Large intestine (tissue), 3 donors: ENCODE data around the gene SRA1. TPM values are rescaled to one million over a fixed set of nuclear protein-coding genes. Genes with fewer than 3 reads are reported as not detected.

Source experiments
- DNase-seq, 2 donors: peaks; one replicate each; pipeline versions ENCODE4 v3.0.0 to v3.0.0-alpha.2; 2013
- H3K27ac ChIP-seq: one replicate; pipeline ENCODE4 v1.5.1; 2013; ENCODE audit warnings: low read length
- H3K27me3 ChIP-seq: 2 replicates; pipeline ENCODE4 v1.6.1; 2013; ENCODE audit warnings: low read length; ENCODE audit not compliant: control insufficient read depth, insufficient read depth
- H3K36me3 ChIP-seq: 2 replicates; pipeline ENCODE4 v1.6.1; 2013; ENCODE audit warnings: low read length; ENCODE audit not compliant: control insufficient read depth, insufficient read depth
- H3K4me1 ChIP-seq: one replicate; pipeline ENCODE4 v1.6.1; 2013; ENCODE audit warnings: low read length; ENCODE audit not compliant: control insufficient read depth, insufficient read depth
- H3K4me3 ChIP-seq: one replicate; pipeline ENCODE4 v1.5.1; 2013; ENCODE audit warnings: low read length
- H3K9me3 ChIP-seq: one replicate; pipeline ENCODE4 v1.6.1; 2013; ENCODE audit warnings: mild to moderate bottlenecking, low read depth, low read length, moderate library complexity; ENCODE audit not compliant: control insufficient read depth
- WGBS: methylation state at CpG from one replicate; pipeline ENCODE4 v1.1.5; 2013; ENCODE audit warnings: low lambda C conversion rate; ENCODE audit not compliant: insufficient coverage; 5-methylcytosine and 5-hydroxymethylcytosine counted together
- polyA plus RNA-seq: library from polyadenylated mRNA; unstranded; fragments of 120-200 nt; gene quantifications from one replicate; pipeline ENCODE4 v1.2.1, GENCODE V29; 2013

SRA1 gene
- polyA plus RNA-seq, 1 donor, result 21.7 TPM

DNA sequence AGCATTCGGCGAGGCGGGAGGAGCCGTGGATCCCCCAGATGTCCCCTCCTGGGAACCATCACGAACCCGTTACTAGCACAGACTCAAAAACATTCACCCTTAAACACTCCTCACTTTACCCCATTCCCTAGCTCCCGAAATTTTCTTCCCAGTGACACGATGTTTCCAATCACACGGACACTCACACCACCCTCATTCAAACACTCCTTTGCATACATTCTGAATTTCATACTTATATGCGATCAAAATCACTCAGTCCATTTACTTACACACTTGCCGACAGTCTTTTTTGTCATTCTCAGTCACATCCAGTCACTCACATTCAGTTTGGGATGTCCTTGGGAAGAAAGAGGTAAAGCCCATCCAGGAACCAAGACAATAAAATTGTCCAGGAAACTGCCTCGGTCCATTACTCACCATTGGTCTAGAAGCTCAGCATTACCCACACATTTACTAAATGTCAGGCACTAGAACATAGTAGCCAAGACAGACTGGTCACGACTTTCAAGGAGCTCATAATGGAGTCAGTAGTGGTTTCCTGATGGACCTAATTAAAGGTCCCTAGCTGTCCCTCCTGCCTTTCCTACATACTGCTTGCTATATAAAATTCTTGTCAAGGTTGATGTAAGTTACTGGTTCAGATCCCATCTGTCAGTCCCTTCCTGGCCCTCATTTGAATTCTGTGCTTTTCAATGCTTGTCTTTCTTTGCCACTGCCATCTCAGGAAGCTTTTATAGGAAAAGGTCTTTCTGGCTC lies 7.9 kb upstream of the SRA1 start:
- Histone ChIP-seq H3K27me3 (no peaks in the 10 kb centered on the region), H3K27ac (peak overlapping the region; percentile 85), H3K4me3 (peak overlapping the region; percentile 70), H3K9me3 (peaks cover 5% of the 10 kb centered on the region), H3K36me3 (peaks cover 44% of the 10 kb centered on the region), H3K4me1 (peaks cover 10% of the 10 kb centered on the region)
- WGBS, result 10% methylated on average over 5 of the region's 13 CpGs
- no peak for DNase-seq

DNA sequence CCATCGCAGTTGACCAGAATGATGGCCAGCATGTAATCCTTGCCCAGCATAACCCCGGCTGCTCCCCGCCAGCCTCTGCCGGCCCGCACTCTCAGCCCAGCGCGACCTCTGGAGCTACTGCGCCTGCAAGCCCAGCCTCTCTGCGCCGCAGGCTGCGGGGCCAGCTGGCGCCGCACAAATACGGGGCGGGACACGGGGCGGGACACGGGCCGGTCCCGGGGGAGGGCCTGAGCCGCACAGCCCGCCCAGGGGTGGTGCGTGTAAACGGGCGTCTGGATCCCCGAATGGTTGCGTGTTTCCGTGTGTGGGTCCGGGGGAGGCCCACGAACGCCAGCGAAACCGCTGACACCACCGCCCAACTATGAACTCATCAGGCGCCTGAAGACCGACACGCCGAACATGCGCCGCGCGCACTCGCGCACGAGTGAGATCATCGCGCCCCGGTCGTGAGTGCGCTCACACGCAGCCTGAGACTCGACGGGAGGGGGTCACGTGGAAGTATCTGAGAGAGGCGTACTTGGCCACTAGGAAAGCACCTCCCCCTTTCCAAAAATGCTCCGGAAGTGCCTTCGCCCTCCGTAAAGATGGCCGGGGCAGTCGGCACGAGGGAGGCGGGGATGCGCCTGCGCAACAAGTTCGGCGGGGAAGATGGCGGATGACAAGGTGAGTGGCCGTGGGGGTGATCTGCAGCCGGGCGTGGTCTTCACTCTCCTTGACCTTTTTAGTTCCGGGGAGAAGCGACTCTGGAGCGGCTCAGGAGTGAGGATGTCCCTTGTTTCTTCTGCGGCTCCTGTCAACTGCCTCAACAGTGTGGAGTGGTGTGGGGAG lies 7.1 kb upstream of the SRA1 start, which contains the start of the genes APBB3 and SLC35A4:
Gene APBB3 (minus strand): TSS at position 403 of the 828 bp plus-strand sequence. CDS start 353 bp downstream, at position 50.
Gene SLC35A4 (plus strand): TSS at position 633 of the 828 bp plus-strand sequence. CDS start 2,342 bp downstream, outside the sequence.
- WGBS, result no CpG with 5 or more reads among the region's 74 CpGs
- Histone ChIP-seq H3K36me3 (peaks cover 42% of the 10 kb centered on the region), H3K9me3 (peaks cover 5% of the 10 kb centered on the region), H3K27ac (peak within 1 kb of the TSS; percentile 85), H3K4me3 (peak within 1 kb of the TSS; percentile 70), H3K27me3 (no peaks in the 10 kb centered on the region), H3K4me1 (peaks cover 10% of the 10 kb centered on the region)
- DNase-seq, result peak; percentile 98 to 99

- peaks cover 10% of the 10 kb centered on the region for H3K4me1 ChIP-seq
- peak overlapping the region; percentile 70 for H3K4me3 ChIP-seq
- no peaks in the 10 kb centered on the region for H3K27me3 ChIP-seq
- WGBS, result no CpG with 5 or more reads among the region's 8 CpGs
- peak in 1 of 2 donors; percentile 32 for DNase-seq
- H3K9me3 ChIP-seq, result peaks cover 5% of the 10 kb centered on the region
- H3K27ac ChIP-seq, result peak overlapping the region; percentile 85
- peaks cover 38% of the 10 kb centered on the region for H3K36me3 ChIP-seq
Measured at GRCh38 chr5:140563596-140563995, 6.3 kb upstream of the SRA1 start.

- no peak for DNase-seq
- H3K36me3 ChIP-seq, result peaks cover 21% of the 10 kb centered on the region
- peaks cover 5% of the 10 kb centered on the region for H3K9me3 ChIP-seq
- H3K4me1 ChIP-seq, result peaks cover 15% of the 10 kb centered on the region
- no CpG with 5 or more reads among the region's 10 CpGs for WGBS
- no peak overlapping the region for H3K4me3 ChIP-seq
- H3K27me3 ChIP-seq, result no peaks in the 10 kb centered on the region
- H3K27ac ChIP-seq, result no peak overlapping the region
Measured at GRCh38 chr5:140561753-140562523, 4.7 kb upstream of the SRA1 start.

GRCh38 chr5:140560227-140560626 lies 3.0 kb upstream of the SRA1 start:
- DNase-seq, result no peak
- H3K9me3 ChIP-seq, result peaks cover 5% of the 10 kb centered on the region
- no peak overlapping the region for H3K27ac ChIP-seq
- H3K27me3 ChIP-seq, result no peaks in the 10 kb centered on the region
- peaks cover 10% of the 10 kb centered on the region for H3K36me3 ChIP-seq
- H3K4me3 ChIP-seq, result no peak overlapping the region
- no CpG with 5 or more reads among the region's 10 CpGs for WGBS
- peaks cover 17% of the 10 kb centered on the region for H3K4me1 ChIP-seq

DNA sequence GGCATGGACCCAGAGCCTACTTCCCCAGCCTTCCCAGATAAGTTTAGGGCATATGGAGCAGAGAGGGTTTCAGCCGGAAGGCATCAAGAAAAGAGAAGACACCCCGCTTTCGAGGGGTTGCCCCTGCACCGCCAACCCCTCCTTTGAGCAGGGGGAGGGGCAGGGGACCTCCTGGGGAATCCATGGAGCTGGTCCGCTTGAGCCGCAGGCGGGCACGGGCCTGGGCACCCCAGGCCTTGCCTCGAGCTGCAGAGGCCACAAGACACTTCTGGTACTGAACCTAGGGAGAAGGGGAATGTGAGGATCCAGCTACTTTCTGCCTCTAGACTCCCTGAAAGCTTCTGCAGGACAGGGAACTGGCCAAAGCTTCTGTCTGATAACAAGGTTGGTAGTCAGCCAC lies 1.3 kb upstream of the SRA1 start:
- H3K27ac ChIP-seq, result no peak overlapping the region
- peaks cover 14% of the 10 kb centered on the region for H3K4me1 ChIP-seq
- H3K4me3 ChIP-seq, result no peak overlapping the region
- WGBS, result no CpG with 5 or more reads among the region's 9 CpGs
- peaks cover 10% of the 10 kb centered on the region for H3K36me3 ChIP-seq
- no peaks in the 10 kb centered on the region for H3K27me3 ChIP-seq
- no peaks in the 10 kb centered on the region for H3K9me3 ChIP-seq
- no peak for DNase-seq

DNA sequence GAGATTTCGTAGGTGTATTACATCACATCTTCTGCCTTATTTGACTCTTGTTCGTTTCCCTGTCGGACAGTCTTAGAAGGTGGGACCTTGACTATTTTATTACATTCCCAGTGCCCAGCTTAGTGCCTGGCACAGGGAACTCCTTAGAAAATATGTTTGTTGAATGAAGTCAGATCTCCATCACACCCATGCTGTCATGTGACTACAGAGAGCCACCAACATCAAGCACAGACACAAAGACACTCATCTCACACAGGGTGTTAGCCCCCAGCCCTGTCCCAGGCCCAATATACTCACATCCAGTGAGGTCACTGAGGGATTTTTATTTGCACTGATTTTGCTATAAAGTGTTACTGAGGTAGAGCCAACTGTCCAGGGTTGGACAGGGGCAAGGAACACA lies 692 bp upstream of the SRA1 start:
- Histone ChIP-seq H3K4me1 (peaks cover 10% of the 10 kb centered on the region), H3K9me3 (no peaks in the 10 kb centered on the region), H3K27ac (peak overlapping the region; percentile 62), H3K36me3 (peaks cover 10% of the 10 kb centered on the region), H3K27me3 (no peaks in the 10 kb centered on the region), H3K4me3 (no peak overlapping the region)
- WGBS, result no CpG with 5 or more reads among the region's 3 CpGs
- no peak for DNase-seq

- Histone ChIP-seq H3K27me3 (no peaks in the 10 kb centered on the region), H3K9me3 (no peaks in the 10 kb centered on the region), H3K4me1 (peaks cover 10% of the 10 kb centered on the region), H3K4me3 (peak overlapping the region; percentile 93), H3K27ac (peak overlapping the region; percentile 62), H3K36me3 (peaks cover 12% of the 10 kb centered on the region)
- 3% methylated on average over 5 of the region's 6 CpGs for WGBS
- DNase-seq, result peak in 1 of 2 donors; percentile 23
Measured at GRCh38 chr5:140556438-140556837, 835 bp downstream of the SRA1 start.

DNA sequence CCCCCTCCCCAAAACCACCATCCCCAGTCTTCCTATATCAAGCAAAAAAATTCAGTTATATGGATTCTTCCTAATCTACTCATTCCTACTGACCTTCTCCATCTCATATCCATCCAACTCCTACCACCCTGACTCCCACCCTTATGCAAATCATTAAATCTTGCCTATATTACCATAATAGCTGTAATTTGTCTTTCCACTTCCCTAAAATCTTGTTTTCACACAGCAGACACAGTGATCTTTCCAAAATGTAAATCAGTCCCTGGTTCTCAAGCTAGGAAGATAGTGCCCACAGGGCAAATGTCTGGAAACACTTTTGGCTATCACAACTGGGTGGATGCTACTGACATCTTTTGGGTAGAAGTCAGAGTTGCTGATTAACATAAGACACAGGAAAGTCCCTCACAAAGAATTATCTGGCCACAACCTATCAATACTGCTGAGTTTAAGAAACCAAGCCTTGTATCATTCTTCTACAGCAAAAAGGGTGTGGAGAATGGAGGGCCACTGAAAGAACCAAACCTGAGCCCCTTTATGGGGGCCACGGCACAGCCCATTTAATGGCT lies 1.4 kb downstream of the SRA1 start:
- DNase-seq, result no peak
- peaks cover 10% of the 10 kb centered on the region for H3K4me1 ChIP-seq
- no peaks in the 10 kb centered on the region for H3K9me3 ChIP-seq
- H3K27me3 ChIP-seq, result no peaks in the 10 kb centered on the region
- no peak overlapping the region for H3K27ac ChIP-seq
- no peak overlapping the region for H3K4me3 ChIP-seq
- peaks cover 16% of the 10 kb centered on the region for H3K36me3 ChIP-seq
- 80% methylated on average over 1 of the region's 1 CpG for WGBS
